SK-N-SH (cell line): ENCODE data around the gene OVOL1.

Source experiments
- CTCF ChIP-seq: fragments of 200-600 bp; sonication (generic); IDR thresholded peaks from 2 replicates; pipeline ENCODE4 v1.6.1; 2017; ENCODE audit warnings: antibody characterized with exemption, mild to moderate bottlenecking, moderate library complexity
- EP300 ChIP-seq, 2 experiments: IDR thresholded peaks; 2 replicates each; pipeline versions ENCODE4 v1.4.0 to v1.6.1; 2012; ENCODE audit warnings: borderline replicate concordance in 1 of 2, low read depth in 1 of 2, low read length in 1 of 2
- EZH2phosphoT487 ChIP-seq: fragments of 200-600 bp; sonication (generic); IDR thresholded peaks from 2 replicates; pipeline ENCODE4 v1.6.1; 2017; ENCODE audit warnings: low read depth, mixed run types, mild to moderate bottlenecking, antibody characterized with exemption, moderate library complexity, borderline replicate concordance
- FOSL2 ChIP-seq: IDR thresholded peaks from 2 replicates; pipeline ENCODE4 v1.4.0; 2012; ENCODE audit warnings: low read depth, mild to moderate bottlenecking, moderate library complexity, borderline replicate concordance
- JUND ChIP-seq: IDR thresholded peaks from 2 replicates; pipeline ENCODE4 v1.4.0; 2012
- NFIC ChIP-seq: IDR thresholded peaks from 2 replicates; pipeline ENCODE4 v1.4.0; 2012; ENCODE audit warnings: borderline replicate concordance
- NRF1 ChIP-seq: IDR thresholded peaks from 2 replicates; pipeline ENCODE4 v1.6.1; 2012; ENCODE audit warnings: low read depth, mild to moderate bottlenecking, low read length
- REST ChIP-seq: IDR thresholded peaks from 2 replicates; pipeline ENCODE4 v1.6.1; 2012; ENCODE audit warnings: mild to moderate bottlenecking, low read depth, low read length, moderate library complexity
- TEAD4 ChIP-seq: IDR thresholded peaks from 2 replicates; pipeline ENCODE4 v1.4.0; 2012; ENCODE audit warnings: mild to moderate bottlenecking, borderline replicate concordance; ENCODE audit not compliant: insufficient read depth

GRCh38 chr11:65773784-65774411, 13.0 kb upstream of the OVOL1 start:
- no peak for TF ChIP-seq CTCF
- TF ChIP-seq FOSL2: no peak
- no peak for TF ChIP-seq REST
- TF ChIP-seq EZH2phosphoT487: no peak
- TF ChIP-seq TEAD4: no peak
- TF ChIP-seq JUND: no peak
- TF ChIP-seq NFIC: no peak
- TF ChIP-seq EP300 (IDR thresholded peaks at IDR 0.05; ENCODE audit: borderline replicate concordance in 1 of 2, low read depth in 1 of 2, low read length in 1 of 2): no peak
- no peak for TF ChIP-seq NRF1
